Left lung (tissue), 10 donors: ENCODE results near the gene DDX52. TPM values are rescaled to one million over a fixed set of nuclear protein-coding genes. Genes with fewer than 3 reads are reported as not detected.

ENCODE experiments used
- ATAC-seq: fragments of 200-7000 bp; cut with Tn5 transposase; one replicate; pipeline ENCODE4 v1.9.1; 2020; ENCODE audit warnings: moderate library complexity
- DNase-seq, 4 donors: peaks; one replicate each; pipeline ENCODE4 v3.0.0-alpha.2; 2013 to 2020
- H3K27ac ChIP-seq, 2 donors: fragments of 200-600 bp; sonication (generic) in 1 of 2; one replicate each; pipeline versions ENCODE4 v1.5.0 to v1.8.0; 2020 to 2021
- H3K27me3 ChIP-seq, 2 donors: fragments of 200-600 bp; sonication (generic) in 1 of 2; one replicate each; pipeline versions ENCODE4 v1.5.0 to v1.8.0; 2020 to 2021
- H3K36me3 ChIP-seq, 2 donors: fragments of 200-600 bp; sonication (generic) in 1 of 2; one replicate each; pipeline versions ENCODE4 v1.5.0 to v1.8.0; 2020 to 2021
- H3K4me1 ChIP-seq, 2 donors: fragments of 200-600 bp; one replicate each; pipeline ENCODE4 v1.8.0; 2021
- H3K4me3 ChIP-seq, 2 donors: fragments of 200-600 bp; sonication (generic) in 1 of 2; one replicate each; pipeline versions ENCODE4 v1.5.0 to v1.8.0; 2020 to 2021; ENCODE audit warnings: mild to moderate bottlenecking in 1 of 2
- H3K9me3 ChIP-seq, 2 donors: fragments of 200-600 bp; sonication (generic) in 1 of 2; one replicate each; pipeline versions ENCODE4 v1.5.0 to v1.8.0; 2020 to 2021
- intact Hi-C, 2 donors: fragments of 100-400 bp; cut with DNase I; formaldehyde crosslinking; loops; one replicate each; pipeline versions ENCODE4 v1.11.2 to v1.14.2; 2022
- polyA plus RNA-seq, 6 donors: library from polyadenylated mRNA; unstranded; fragments of 120-200 nt; gene quantifications; one replicate each; pipeline ENCODE4 v1.2.1, GENCODE V29; 2013; ENCODE audit not compliant: insufficient read length in 6 of 6
- total RNA-seq, 2 donors: library from RNA; stranded (reverse); fragmentation: NEBNext Ultra II Directional; extraction: Animal tissue kit (Norgen Biotek cat#: 25700); gene quantifications; one replicate each; pipeline ENCODE4 v1.2.1, GENCODE V29; 2021
- TF ChIP-seq, protein P1 (sequence below), 2 donors: fragments of 200-600 bp; sonication (generic) in 1 of 2; IDR thresholded peaks; one replicate each; pipeline versions ENCODE4 v1.5.0 to v1.8.0; 2021; ENCODE audit warnings: antibody characterized with exemption in 2 of 2
- donor health status: DM: no; HTN: yes; CAD: no.
- donor health status: DM: no; HTN: no; CAD: no.

The DDX52 gene
- total and polyA plus RNA-seq, 8 donors, result 23.7 to 41.6 (median 36.6) TPM

DNA sequence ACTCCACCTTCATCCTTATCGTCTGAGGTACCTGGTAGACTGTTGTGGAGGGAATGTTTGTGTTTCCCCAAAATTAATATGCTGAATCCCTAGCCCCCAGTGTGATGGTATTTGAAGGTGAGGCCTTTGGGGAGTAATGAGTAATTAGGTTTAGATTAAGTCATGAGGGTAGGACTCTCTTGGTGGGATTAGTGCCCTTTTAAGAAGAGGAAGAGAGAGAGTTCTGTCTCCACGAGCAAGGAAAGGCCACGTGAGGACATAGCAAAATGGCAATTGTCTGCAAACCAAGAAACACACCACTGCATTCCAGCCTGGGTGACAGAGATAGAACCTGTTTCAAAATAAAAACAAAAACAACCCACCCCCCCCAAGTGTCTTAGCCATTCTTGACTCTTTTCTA lies 21.0 kb upstream of the DDX52 start:
- TF ChIP-seq, protein P1, sequence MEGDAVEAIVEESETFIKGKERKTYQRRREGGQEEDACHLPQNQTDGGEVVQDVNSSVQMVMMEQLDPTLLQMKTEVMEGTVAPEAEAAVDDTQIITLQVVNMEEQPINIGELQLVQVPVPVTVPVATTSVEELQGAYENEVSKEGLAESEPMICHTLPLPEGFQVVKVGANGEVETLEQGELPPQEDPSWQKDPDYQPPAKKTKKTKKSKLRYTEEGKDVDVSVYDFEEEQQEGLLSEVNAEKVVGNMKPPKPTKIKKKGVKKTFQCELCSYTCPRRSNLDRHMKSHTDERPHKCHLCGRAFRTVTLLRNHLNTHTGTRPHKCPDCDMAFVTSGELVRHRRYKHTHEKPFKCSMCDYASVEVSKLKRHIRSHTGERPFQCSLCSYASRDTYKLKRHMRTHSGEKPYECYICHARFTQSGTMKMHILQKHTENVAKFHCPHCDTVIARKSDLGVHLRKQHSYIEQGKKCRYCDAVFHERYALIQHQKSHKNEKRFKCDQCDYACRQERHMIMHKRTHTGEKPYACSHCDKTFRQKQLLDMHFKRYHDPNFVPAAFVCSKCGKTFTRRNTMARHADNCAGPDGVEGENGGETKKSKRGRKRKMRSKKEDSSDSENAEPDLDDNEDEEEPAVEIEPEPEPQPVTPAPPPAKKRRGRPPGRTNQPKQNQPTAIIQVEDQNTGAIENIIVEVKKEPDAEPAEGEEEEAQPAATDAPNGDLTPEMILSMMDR (IDR thresholded peaks at IDR 0.05), result no peak
- Histone ChIP-seq H3K36me3 (no peaks in the 10 kb centered on the region), H3K27me3 (no peaks in the 10 kb centered on the region), H3K4me1 (no peaks in the 10 kb centered on the region), H3K9me3 (no peaks in the 10 kb centered on the region), H3K27ac (no peak overlapping the region), H3K4me3 (no peak overlapping the region)
- DNase-seq (no peak), ATAC-seq (no peak)
- intact Hi-C loops, result no loop called here

DNA sequence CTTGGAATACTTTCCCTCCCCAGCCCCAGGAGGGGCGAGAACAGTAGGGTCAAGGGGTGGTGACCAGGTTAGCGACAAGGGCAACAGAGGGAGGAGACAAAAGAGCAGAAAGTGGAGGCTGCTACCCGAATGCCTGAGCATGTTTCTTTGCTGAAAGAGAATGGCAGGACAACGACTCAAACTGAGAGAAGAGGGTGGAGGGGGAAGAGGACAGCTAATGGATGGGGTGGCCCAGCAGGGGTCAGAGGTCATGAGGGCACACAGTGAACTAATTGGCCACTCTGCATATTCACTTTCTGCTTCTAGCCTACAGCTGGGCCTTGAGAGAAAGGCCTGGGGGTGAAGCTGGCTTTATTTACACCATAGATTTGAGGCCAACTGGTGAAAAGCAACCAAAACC lies 19.1 kb upstream of the DDX52 start:
- TF ChIP-seq, protein P1 (IDR thresholded peaks at IDR 0.05), result no peak
- intact Hi-C loops, result no loop called here
- DNase-seq (no peak), ATAC-seq (no peak)
- H3K27ac ChIP-seq, result no peak overlapping the region
- no peak overlapping the region for H3K4me3 ChIP-seq
- H3K36me3 ChIP-seq, result no peaks in the 10 kb centered on the region
- no peaks in the 10 kb centered on the region for H3K27me3 ChIP-seq
- H3K9me3 ChIP-seq, result no peaks in the 10 kb centered on the region
- no peaks in the 10 kb centered on the region for H3K4me1 ChIP-seq

- TF ChIP-seq, protein P1 (IDR thresholded peaks at IDR 0.05), result no peak
- intact Hi-C loops, result no loop called here
- no peaks in the 10 kb centered on the region for H3K36me3 ChIP-seq
- no peaks in the 10 kb centered on the region for H3K9me3 ChIP-seq
- DNase-seq, result no peak
- H3K27me3 ChIP-seq, result no peaks in the 10 kb centered on the region
- H3K27ac ChIP-seq, result no peak overlapping the region
- no peak for ATAC-seq
- H3K4me3 ChIP-seq, result no peak overlapping the region
- H3K4me1 ChIP-seq, result no peaks in the 10 kb centered on the region
Observed at GRCh38 chr17:37661400-37662014, 18.3 kb upstream of the DDX52 start.

DNA sequence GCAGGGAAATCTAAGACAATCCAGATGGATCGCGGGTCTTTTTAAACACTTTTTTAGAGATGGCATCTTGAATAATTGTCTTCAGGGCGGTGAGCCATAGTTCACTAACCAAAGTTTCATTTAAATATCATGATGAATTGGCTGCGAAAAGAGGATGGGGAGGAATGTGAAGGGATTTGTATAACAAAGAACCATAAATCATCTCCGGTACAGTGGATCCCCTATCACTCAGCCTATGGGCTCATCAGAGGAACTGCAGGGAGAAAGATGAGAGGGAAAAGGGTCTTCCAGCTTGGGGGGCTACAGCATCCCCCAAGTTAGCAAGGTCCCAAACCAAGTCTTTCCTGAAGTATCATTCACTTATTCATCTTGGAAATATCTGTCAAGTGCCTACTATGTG lies 16.7 kb upstream of the DDX52 start:
- Histone ChIP-seq H3K4me1 (no peaks in the 10 kb centered on the region), H3K27me3 (no peaks in the 10 kb centered on the region), H3K27ac (no peak overlapping the region), H3K9me3 (no peaks in the 10 kb centered on the region), H3K4me3 (no peak overlapping the region), H3K36me3 (no peaks in the 10 kb centered on the region)
- ATAC-seq, result no peak
- DNase-seq, result no peak
- TF ChIP-seq, protein P1 (IDR thresholded peaks at IDR 0.05), result no peak
- intact Hi-C loops, result no loop called here

DNA sequence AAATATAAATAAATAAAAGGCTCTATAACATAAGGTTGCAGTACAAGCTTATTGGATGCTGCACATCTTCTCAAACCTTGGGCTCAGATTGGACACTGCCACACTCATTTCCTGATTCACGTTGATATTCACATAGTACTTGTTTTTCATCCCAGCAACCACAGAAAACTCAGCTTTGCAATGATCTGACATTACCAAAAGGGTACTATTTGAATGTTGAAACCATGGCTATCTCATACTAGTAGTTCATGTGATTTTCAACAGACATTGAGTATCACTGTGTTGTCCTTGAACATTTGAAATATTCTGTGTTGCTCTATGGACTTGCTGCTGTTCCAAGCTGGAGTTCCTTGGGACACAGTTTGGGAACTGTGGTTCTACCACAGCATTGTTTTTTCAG lies 14.0 kb upstream of the DDX52 start:
- intact Hi-C loops, result no loop called here
- Histone ChIP-seq H3K27me3 (no peaks in the 10 kb centered on the region), H3K36me3 (no peaks in the 10 kb centered on the region), H3K4me3 (no peak overlapping the region), H3K27ac (no peak overlapping the region), H3K4me1 (no peaks in the 10 kb centered on the region), H3K9me3 (no peaks in the 10 kb centered on the region)
- ATAC-seq, result no peak
- TF ChIP-seq, protein P1 (IDR thresholded peaks at IDR 0.05), result no peak
- DNase-seq, result no peak
